Measurements from ENCODE around the gene TSC22D1.

Gene TSC22D1

DNA sequence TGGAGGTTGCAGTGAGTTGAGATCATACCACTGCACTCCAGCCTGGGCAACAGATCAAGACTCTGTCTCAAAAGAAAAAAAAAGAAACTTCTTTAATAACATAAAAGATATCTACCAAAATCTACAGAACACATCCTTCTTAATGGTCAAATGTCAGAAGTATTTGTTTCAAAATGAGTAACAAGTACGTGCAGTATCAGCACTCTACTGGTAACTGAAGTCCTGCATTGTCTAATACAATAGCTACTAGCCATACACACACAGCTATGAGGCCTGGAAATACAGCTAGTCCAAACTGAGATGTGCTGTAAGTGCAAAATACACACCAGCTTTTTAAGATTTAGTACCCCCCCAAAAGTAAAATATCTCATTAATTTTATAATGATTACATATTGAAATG is 88.1 kb downstream of the TSC22D1 start:
- Histone ChIP-seq H3K56ac (ENCODE audit: low read length) (no peak overlapping the region), H3K18ac (ENCODE audit: low read length) (no peak overlapping the region), H2BK120ac (ENCODE audit: low read depth, low read length) (no peak overlapping the region), H3K9ac (ENCODE audit: low read length) (no peak overlapping the region), H2BK5ac (ENCODE audit: low read length) (no peak overlapping the region), H3K36me3 (ENCODE audit: control insufficient read depth, insufficient read depth, low read length) (no peaks in the 10 kb centered on the region), H3K79me1 (ENCODE audit: low read length) (peaks cover 1% of the 10 kb centered on the region), H3K4me3 (ENCODE audit: low read length) (no peak overlapping the region), H2BK15ac (replicated peaks; ENCODE audit: low read depth) (no peak overlapping the region), H3K4me1 (ENCODE audit: control insufficient read depth, low read depth, low read length) (no peaks in the 10 kb centered on the region), H3K27me3 (ENCODE audit: insufficient read depth, low read length, poor library complexity) (no peaks in the 10 kb centered on the region), H3K79me2 (ENCODE audit: control insufficient read depth, insufficient read depth, low read length) (no peaks in the 10 kb centered on the region), H2AK5ac (ENCODE audit: low read length) (no peak overlapping the region), H4K8ac (ENCODE audit: low read depth, low read length) (no peak overlapping the region), H3K4me2 (ENCODE audit: low read length) (no peak overlapping the region), H3K23ac (ENCODE audit: low read length) (no peak overlapping the region), H4K5ac (ENCODE audit: low read length) (no peak overlapping the region), H3K4ac (ENCODE audit: low read depth, low read length) (no peak overlapping the region), H3K27ac (ENCODE audit: low read depth, low read length) (no peak overlapping the region)
- WGBS (ENCODE audit: extremely low coverage, insufficient coverage, low lambda C conversion rate), result no CpG with 5 or more reads among the region's 1 CpG
- no peak for DNase-seq

DNA sequence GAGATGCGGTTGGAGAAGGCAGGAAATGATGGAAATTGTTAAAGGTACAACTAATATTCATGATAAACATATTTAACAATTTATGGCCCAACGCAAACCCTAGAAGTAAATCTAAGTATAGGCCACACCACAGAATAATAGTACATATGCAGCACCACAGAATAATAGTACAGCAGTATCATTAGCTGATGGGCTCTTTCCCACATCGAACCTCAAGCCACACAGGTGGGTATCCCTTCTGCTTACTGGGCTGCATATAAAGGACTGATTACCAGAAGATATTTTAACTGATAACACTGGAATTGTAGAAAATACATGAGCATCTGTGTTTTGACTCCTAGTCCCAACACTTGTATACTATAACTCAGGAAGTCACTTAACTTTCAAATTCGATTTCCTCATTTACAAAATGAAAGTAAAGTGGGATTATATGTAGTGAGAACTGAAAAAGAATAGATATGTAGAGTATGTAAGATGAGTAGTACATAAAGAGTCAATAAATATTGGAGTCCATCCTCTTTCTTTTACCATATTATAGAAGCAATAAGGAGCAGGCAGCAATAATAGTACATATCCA is 91.5 kb downstream of the TSC22D1 start:
- no peak overlapping the region for H3K18ac ChIP-seq (ENCODE audit: low read length)
- H2BK5ac ChIP-seq (ENCODE audit: low read length), result no peak overlapping the region
- whole genome bisulfite sequencing (ENCODE audit: extremely low coverage, insufficient coverage, low lambda C conversion rate), result no CpG with 5 or more reads among the region's 4 CpGs
- H3K56ac ChIP-seq (ENCODE audit: low read length), result no peak overlapping the region
- no peak overlapping the region for H2AK5ac ChIP-seq (ENCODE audit: low read length)
- H3K9ac ChIP-seq (ENCODE audit: low read length), result no peak overlapping the region
- H3K4me1 ChIP-seq (ENCODE audit: control insufficient read depth, low read depth, low read length), result no peaks in the 10 kb centered on the region
- H3K4me3 ChIP-seq (ENCODE audit: low read length), result no peak overlapping the region
- H3K36me3 ChIP-seq (ENCODE audit: control insufficient read depth, insufficient read depth, low read length), result no peaks in the 10 kb centered on the region
- no peak overlapping the region for H4K8ac ChIP-seq (ENCODE audit: low read depth, low read length)
- no peak overlapping the region for H3K27ac ChIP-seq (ENCODE audit: low read depth, low read length)
- no peaks in the 10 kb centered on the region for H3K79me2 ChIP-seq (ENCODE audit: control insufficient read depth, insufficient read depth, low read length)
- H3K79me1 ChIP-seq (ENCODE audit: low read length), result no peaks in the 10 kb centered on the region
- no peaks in the 10 kb centered on the region for H3K27me3 ChIP-seq (ENCODE audit: insufficient read depth, low read length, poor library complexity)
- no peak overlapping the region for H4K5ac ChIP-seq (ENCODE audit: low read length)
- H3K4ac ChIP-seq (ENCODE audit: low read depth, low read length), result no peak overlapping the region
- no peak overlapping the region for H3K23ac ChIP-seq (ENCODE audit: low read length)
- no peak overlapping the region for H2BK120ac ChIP-seq (ENCODE audit: low read depth, low read length)
- H3K4me2 ChIP-seq (ENCODE audit: low read length), result no peak overlapping the region
- no peak overlapping the region for H2BK15ac ChIP-seq (replicated peaks; ENCODE audit: low read depth)
- no peak for DNase-seq

DNA sequence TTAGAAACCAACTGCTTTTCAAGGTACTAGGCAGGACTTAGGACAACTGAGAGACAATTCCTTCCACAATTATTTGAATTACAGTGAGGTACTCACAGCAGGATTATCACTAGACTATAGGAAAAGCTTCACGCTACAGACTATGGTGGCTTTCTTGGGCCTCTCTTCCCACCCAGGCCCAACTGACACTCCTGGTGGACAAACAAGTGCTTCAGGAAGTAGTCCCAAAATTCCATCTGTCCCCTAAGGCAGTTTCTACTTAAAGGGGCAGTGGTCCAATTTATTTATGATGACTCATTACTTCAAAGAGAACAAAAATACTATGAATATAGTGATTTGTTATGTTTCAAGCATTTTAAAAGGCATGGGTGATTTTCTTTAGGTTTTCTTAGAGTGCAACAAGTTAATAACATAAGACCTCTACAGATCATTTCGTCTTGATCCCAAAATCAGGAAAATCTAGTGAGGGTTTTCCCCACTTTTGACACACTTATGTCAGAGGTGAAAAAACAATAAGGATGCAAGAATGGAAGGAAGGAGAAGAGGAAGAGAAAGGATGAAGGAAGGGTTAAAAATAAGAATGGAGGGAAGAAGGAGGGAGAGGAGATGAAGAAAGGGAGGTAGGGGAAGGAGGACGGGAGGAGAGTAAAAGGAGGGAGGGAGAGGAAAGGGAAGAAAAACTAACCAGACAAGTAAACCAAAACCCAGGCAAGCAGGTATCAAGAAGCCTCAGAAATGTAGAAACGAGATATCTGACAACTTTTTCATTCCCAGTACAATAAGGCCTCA is 101.8 kb downstream of the TSC22D1 start:
- H3K4me1 ChIP-seq (ENCODE audit: control insufficient read depth, low read depth, low read length), result no peaks in the 10 kb centered on the region
- H4K8ac ChIP-seq (ENCODE audit: low read depth, low read length), result no peak overlapping the region
- no peak overlapping the region for H2AK5ac ChIP-seq (ENCODE audit: low read length)
- no peak overlapping the region for H2BK15ac ChIP-seq (replicated peaks; ENCODE audit: low read depth)
- H3K4ac ChIP-seq (ENCODE audit: low read depth, low read length), result no peak overlapping the region
- H3K4me3 ChIP-seq (ENCODE audit: low read length), result no peak overlapping the region
- peak overlapping the region; percentile 85 for H3K23ac ChIP-seq (ENCODE audit: low read length)
- H3K27ac ChIP-seq (ENCODE audit: low read depth, low read length), result no peak overlapping the region
- no peaks in the 10 kb centered on the region for H3K79me1 ChIP-seq (ENCODE audit: low read length)
- no peak overlapping the region for H3K18ac ChIP-seq (ENCODE audit: low read length)
- H3K79me2 ChIP-seq (ENCODE audit: control insufficient read depth, insufficient read depth, low read length), result no peaks in the 10 kb centered on the region
- H3K36me3 ChIP-seq (ENCODE audit: control insufficient read depth, insufficient read depth, low read length), result no peaks in the 10 kb centered on the region
- DNase-seq, result peak; percentile 76
- no peaks in the 10 kb centered on the region for H3K27me3 ChIP-seq (ENCODE audit: insufficient read depth, low read length, poor library complexity)
- H3K9ac ChIP-seq (ENCODE audit: low read length), result peak overlapping the region; percentile 16
- H3K56ac ChIP-seq (ENCODE audit: low read length), result peak overlapping the region; percentile 46
- WGBS (ENCODE audit: extremely low coverage, insufficient coverage, low lambda C conversion rate), result 100% methylated on average over 1 of the region's 4 CpGs
- H2BK5ac ChIP-seq (ENCODE audit: low read length), result no peak overlapping the region
- no peak overlapping the region for H4K5ac ChIP-seq (ENCODE audit: low read length)
- no peak overlapping the region for H2BK120ac ChIP-seq (ENCODE audit: low read depth, low read length)
- H3K4me2 ChIP-seq (ENCODE audit: low read length), result no peak overlapping the region

DNA sequence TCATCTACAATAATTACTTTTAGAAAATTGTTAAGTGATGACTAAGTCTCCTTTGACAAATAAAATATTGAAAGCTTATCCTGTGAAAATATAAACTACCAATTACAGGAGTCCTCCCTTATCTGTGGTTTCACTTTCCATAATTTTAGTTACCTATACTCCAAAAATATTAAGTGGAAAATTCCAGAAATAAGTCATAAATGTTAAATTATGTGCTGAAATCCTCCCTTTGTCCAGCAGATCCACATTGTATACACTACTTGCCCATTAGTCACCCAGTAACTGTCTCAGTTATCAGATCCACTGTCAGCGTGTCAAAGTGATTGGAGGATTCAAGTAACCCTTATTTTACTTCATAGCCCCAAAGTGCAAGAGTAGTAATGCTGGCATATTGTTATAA is 104.4 kb downstream of the TSC22D1 start:
- no peak overlapping the region for H3K4me3 ChIP-seq (ENCODE audit: low read length)
- H4K5ac ChIP-seq (ENCODE audit: low read length), result no peak overlapping the region
- H2BK120ac ChIP-seq (ENCODE audit: low read depth, low read length), result no peak overlapping the region
- DNase-seq, result no peak
- H3K4me2 ChIP-seq (ENCODE audit: low read length), result no peak overlapping the region
- no peaks in the 10 kb centered on the region for H3K79me2 ChIP-seq (ENCODE audit: control insufficient read depth, insufficient read depth, low read length)
- H3K4me1 ChIP-seq (ENCODE audit: control insufficient read depth, low read depth, low read length), result no peaks in the 10 kb centered on the region
- WGBS (ENCODE audit: extremely low coverage, insufficient coverage, low lambda C conversion rate), result no CpG with 5 or more reads among the region's 1 CpG
- H3K79me1 ChIP-seq (ENCODE audit: low read length), result no peaks in the 10 kb centered on the region
- H4K8ac ChIP-seq (ENCODE audit: low read depth, low read length), result no peak overlapping the region
- no peak overlapping the region for H2BK5ac ChIP-seq (ENCODE audit: low read length)
- no peak overlapping the region for H2BK15ac ChIP-seq (replicated peaks; ENCODE audit: low read depth)
- H2AK5ac ChIP-seq (ENCODE audit: low read length), result no peak overlapping the region
- no peaks in the 10 kb centered on the region for H3K36me3 ChIP-seq (ENCODE audit: control insufficient read depth, insufficient read depth, low read length)
- no peak overlapping the region for H3K18ac ChIP-seq (ENCODE audit: low read length)
- no peak overlapping the region for H3K9ac ChIP-seq (ENCODE audit: low read length)
- no peaks in the 10 kb centered on the region for H3K27me3 ChIP-seq (ENCODE audit: insufficient read depth, low read length, poor library complexity)
- no peak overlapping the region for H3K4ac ChIP-seq (ENCODE audit: low read depth, low read length)
- H3K23ac ChIP-seq (ENCODE audit: low read length), result no peak overlapping the region
- no peak overlapping the region for H3K27ac ChIP-seq (ENCODE audit: low read depth, low read length)
- no peak overlapping the region for H3K56ac ChIP-seq (ENCODE audit: low read length)

DNA sequence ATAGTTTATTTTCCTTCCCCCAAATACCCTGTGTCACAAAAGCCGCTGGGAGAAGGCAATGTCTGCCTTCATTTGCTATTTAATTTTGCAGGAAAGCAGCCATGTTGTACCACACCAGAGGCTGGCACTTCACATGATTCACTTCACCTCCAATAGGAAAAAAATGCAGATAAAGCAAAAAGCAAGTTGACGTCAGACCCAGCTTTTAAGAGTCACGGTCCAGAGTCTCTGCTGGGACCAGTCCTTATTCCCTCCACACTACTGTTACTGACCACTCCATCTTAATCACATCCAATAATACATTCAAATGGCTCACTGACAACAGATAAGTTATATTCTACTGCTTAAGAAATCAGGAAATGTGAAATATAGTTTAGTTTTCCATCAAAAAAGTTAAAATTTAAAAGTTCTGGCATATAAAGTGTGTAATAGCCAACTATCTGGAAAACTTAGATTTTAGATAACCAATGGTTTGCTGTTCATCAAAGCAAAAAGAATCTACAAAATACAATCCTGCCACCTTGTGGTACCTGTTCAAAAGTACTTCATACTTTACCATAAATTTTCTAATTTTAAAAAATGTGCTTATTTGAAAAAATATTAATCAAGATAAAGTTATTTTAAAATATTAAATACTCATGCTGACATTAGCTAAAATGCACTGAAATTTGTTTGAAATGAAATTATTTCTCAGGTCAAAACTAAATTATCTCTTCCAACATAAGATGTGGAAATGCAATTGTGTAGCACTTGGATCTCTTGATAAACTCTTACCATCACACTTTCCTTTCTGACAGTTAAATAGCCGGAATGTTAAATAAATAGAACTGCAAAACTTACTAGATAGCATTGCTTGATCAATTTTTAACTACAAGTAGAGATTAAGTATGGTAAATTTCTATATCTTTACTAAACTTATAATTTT is 105.2 kb downstream of the TSC22D1 start:
- Histone ChIP-seq H3K23ac (ENCODE audit: low read length) (no peak overlapping the region), H3K4me3 (ENCODE audit: low read length) (no peak overlapping the region), H3K27me3 (ENCODE audit: insufficient read depth, low read length, poor library complexity) (no peaks in the 10 kb centered on the region), H3K27ac (ENCODE audit: low read depth, low read length) (no peak overlapping the region), H3K79me1 (ENCODE audit: low read length) (no peaks in the 10 kb centered on the region), H3K9ac (ENCODE audit: low read length) (no peak overlapping the region), H2AK5ac (ENCODE audit: low read length) (no peak overlapping the region), H3K56ac (ENCODE audit: low read length) (no peak overlapping the region), H3K36me3 (ENCODE audit: control insufficient read depth, insufficient read depth, low read length) (no peaks in the 10 kb centered on the region), H4K8ac (ENCODE audit: low read depth, low read length) (no peak overlapping the region), H2BK5ac (ENCODE audit: low read length) (no peak overlapping the region), H3K4me1 (ENCODE audit: control insufficient read depth, low read depth, low read length) (no peaks in the 10 kb centered on the region), H3K79me2 (ENCODE audit: control insufficient read depth, insufficient read depth, low read length) (no peaks in the 10 kb centered on the region), H2BK120ac (ENCODE audit: low read depth, low read length) (no peak overlapping the region), H4K5ac (ENCODE audit: low read length) (no peak overlapping the region), H3K4me2 (ENCODE audit: low read length) (no peak overlapping the region), H2BK15ac (replicated peaks; ENCODE audit: low read depth) (no peak overlapping the region), H3K4ac (ENCODE audit: low read depth, low read length) (no peak overlapping the region), H3K18ac (ENCODE audit: low read length) (no peak overlapping the region)
- peak; percentile 23 for DNase-seq
- WGBS (ENCODE audit: extremely low coverage, insufficient coverage, low lambda C conversion rate), result no CpG with 5 or more reads among the region's 4 CpGs

Data from mesendoderm (in vitro differentiated cells).